SU-DHL-6 (cell line): ENCODE data around the gene DYNC1H1.

Experiments used
- EZH2phosphoT487 ChIP-seq: fragments of 200-600 bp; sonication (generic), shearing (Covaris generic); conservative IDR thresholded peaks from 2 replicates; pipeline ENCODE4 v1.6.1; 2018; ENCODE audit warnings: mild to moderate bottlenecking, antibody characterized with exemption, low read length, moderate library complexity, mixed read lengths
- TF ChIP-seq, protein P1 (sequence below): fragments of 200-600 bp; sonication (generic); IDR thresholded peaks from one replicate; pipeline ENCODE4 v1.5.1; 2017; ENCODE audit warnings: antibody characterized with exemption, mild to moderate bottlenecking, low read length, moderate library complexity; ENCODE audit not compliant: insufficient read depth, poor library complexity, severe bottlenecking

DNA sequence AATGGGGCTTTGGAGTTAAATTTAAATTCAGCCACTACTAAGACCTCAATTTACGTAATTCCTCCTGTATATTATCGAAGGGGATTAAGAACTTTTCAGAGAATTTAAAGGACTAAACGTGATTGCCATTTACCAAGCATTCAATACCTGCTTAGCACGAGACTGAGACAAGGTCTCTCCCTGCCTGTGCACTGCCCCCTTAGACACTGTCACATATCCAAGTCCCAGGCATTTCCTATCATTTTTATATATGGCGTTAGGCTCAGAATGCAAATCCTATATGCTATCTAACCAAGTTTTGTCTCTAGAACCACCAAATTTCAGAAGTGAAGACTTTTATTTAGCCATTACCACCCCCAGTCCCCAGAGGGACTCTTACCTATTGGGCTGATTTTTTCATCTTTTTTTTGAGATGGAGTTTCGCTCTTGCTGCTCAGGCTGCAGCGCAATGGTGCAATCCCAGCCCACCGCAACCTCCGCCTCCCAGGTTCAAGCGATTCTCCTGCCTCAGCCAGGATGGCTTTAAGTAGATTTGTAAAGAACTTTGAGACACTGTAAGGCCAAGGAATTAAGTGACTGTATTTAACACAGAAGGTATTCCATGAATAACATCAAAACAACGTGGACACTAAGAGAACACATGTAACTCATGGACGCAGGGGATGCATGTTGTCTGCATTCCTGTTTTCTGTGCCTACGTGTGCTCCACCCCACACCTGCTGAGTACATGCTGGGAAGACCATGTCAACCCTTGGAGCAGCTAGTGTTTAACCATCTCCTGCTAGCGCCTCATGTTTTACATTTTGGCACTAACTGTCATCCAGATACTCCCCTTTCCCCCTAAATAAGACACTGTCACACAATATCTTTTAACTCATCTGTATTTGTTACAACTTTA lies 116.1 kb downstream of the DYNC1H1 start:
- TF ChIP-seq, protein P1, sequence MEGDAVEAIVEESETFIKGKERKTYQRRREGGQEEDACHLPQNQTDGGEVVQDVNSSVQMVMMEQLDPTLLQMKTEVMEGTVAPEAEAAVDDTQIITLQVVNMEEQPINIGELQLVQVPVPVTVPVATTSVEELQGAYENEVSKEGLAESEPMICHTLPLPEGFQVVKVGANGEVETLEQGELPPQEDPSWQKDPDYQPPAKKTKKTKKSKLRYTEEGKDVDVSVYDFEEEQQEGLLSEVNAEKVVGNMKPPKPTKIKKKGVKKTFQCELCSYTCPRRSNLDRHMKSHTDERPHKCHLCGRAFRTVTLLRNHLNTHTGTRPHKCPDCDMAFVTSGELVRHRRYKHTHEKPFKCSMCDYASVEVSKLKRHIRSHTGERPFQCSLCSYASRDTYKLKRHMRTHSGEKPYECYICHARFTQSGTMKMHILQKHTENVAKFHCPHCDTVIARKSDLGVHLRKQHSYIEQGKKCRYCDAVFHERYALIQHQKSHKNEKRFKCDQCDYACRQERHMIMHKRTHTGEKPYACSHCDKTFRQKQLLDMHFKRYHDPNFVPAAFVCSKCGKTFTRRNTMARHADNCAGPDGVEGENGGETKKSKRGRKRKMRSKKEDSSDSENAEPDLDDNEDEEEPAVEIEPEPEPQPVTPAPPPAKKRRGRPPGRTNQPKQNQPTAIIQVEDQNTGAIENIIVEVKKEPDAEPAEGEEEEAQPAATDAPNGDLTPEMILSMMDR, result no peak
- no peak for TF ChIP-seq EZH2phosphoT487
